Activated CD4-positive, CD25-positive, alpha-beta regulatory T cell treated with anti-CD3 and anti-CD28 coated beads, Interleukin-2, amount 50 U/mL, for 24 hours (primary cell): ENCODE measurements around the gene CLSTN2.

Experiments
- ATAC-seq, 2 donors: fragments of 150-1000 bp; cut with Tn5 transposase; one replicate each; pipeline ENCODE4 v1.10.0; 2021; ENCODE audit warnings: mild to moderate bottlenecking in 1 of 2, moderate library complexity in 1 of 2

CLSTN2 gene

DNA sequence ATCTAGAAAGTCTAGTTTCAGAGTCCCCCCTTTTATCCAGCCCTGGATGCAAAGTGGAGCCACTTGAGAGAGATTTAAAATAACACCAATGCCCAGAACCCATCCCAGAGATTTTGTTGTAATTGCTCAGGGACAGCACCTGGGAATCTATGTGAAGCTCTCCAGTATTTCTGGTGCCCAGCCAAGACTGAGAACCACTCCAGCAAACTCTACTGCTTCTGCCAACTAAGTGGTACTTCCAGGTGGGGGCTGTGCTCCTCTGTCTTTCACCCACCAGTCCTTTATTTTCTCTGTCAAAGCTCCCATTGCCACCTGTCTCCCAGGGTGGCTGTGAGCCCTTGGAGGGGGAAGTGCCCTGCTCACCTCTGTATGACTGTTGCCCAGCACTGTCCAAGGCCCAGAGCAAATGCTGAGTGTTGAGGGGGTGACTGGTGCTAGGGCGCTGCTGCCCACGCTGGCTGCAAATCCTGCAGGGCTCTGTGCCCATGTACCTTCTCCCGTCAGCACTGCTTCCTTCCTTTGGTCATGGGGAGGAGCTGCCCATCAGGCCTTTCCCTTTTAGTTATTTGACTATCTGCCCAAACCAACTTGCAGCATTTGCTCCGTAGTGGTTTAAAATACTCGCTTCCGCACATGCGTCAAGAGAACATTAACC lies 9.4 kb downstream of the CLSTN2 start:
- ATAC-seq, result no peak

DNA sequence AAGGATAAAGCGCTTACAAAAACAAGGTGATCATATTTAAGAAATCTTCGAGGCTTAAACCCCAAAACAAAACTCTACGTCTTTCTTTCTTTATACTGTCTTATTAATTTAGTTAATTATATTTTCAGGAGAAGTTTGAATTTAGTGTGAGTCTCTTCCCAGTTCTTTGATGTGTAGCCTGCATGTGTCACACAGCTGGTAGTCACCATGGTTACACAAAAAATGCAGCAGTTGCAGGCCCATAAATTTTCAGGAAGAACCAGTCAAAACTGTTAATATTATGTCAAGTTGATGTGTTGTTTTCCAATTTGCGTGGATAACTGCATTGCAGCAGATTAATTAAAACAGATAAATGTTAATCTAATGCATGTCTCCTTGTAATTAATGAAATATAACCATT lies 10.4 kb downstream of the CLSTN2 start:
- no peak for ATAC-seq

DNA sequence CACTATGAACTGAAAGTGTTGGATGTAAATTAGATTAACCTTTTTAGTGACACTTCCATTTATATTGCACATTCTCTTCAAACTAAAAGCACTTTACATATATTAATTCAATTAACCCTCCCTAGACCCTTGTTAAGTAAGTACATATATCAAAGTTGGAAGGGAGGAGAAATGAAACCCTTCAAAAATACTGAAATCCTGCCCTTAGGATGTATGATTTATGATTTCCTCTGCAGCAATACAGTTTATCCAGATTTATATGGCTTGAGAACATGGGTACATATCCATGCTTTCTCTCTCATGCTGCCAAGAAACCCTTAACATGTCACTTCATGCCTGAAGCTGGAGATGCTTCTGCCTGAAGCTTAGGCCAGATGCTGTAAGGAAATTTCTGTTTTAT lies 11.0 kb downstream of the CLSTN2 start:
- ATAC-seq, result no peak

DNA sequence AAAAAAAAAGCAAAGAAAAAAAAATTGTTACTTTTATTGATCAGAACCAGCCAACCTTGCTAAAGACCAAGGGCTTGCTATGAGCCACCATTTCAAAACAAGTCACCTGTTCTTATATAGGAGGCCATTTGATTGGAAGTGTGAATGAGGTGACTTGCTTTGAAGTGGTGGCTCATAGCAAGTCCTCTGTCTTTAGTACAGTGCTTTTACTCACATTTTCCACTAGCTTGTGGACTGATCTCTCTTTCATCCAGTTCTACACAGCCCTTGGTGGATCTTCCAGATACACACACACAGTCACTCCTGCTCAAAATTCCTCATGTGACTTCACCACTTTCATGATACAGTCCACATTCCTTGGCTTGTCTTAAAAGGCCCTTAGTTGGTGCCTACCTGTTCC lies 13.5 kb downstream of the CLSTN2 start:
- no peak for ATAC-seq

DNA sequence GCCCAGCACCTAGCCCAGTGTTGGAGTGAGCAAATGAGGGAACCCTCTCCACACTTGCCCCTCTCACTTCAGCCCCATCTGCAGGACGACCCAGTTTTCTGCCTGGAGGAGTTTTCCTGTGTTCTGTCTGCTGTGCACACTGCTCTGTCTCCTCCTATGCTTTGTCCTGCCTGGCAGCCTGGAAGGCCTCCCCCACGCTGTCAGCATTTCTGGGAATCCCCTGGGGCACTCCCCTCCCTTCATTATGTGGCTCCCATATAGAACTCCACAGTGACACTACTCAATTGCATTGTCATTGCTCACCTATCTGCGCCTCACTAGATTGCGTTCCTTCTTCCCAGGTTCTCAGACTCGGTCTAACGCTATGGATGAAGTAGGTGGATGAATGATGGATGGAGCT lies 13.9 kb downstream of the CLSTN2 start:
- no peak for ATAC-seq

DNA sequence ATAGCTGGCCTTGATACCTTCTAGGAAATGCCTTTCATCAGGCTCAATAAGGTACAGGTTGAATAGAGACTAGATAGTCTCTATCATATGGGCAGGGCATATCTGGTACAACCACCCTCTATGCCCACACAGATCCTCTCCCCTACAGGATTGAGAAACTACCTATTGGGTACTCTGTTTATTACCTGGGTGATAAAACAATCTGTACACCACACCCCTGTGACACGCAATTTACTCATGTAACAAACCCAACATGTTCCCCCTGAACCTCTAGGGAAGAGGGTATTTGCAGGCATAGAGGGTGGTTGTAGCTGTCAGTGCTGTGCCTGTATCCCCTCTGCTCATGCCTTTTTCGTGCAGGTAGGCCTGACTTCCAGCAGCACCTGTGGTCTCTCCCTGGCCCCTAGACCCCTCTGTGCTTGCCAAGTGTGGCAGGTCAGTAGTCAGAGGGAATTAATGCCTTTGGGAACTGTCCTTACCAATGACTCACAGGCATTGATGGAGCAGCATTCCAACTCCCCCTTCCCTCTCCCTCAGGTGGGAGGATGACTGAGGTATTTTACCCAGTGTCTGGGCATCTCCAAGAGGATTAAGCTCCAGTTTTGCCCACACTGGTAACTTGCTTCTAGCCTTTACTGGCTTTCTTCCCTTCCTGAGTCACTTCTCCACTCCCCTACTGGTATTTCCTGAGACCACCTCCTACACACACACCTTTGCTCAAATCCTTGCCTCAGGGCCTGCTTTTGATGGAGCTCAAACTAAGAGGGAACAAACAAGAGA lies 18.3 kb downstream of the CLSTN2 start:
- no peak for ATAC-seq

DNA sequence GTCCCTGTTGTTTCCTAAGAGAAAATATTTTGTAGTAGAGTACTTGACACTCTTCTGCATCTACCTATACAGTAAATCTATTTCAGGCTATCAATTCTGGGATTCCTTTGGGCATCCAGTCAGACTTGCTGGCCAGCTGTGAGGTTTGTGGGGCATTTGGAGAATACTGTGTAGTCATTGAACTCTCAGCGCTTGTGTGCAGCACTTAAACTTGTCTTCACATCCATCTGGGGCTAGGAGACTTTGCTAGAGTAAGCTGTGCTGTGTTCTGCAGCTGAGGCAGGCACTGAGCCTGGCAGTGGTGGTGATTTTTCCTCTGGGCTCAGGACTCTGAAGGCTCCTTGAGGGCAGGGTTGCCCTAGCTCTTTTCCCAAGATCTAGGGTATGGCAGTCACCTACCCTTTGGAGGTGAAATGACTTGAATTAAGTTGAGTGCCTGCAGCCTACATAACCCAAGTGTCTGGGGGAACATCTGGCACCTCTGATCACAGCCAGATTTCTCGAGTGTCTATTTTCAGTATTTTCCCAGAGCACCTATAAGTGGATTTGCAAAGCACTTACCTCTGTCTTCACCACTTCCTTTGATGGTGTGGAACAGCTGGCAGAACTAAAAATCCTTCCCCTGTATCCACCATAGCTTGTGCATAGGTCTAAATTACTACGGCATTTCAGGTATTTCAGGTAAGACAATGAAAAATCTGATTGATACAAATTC lies 19.3 kb downstream of the CLSTN2 start:
- ATAC-seq, result no peak

DNA sequence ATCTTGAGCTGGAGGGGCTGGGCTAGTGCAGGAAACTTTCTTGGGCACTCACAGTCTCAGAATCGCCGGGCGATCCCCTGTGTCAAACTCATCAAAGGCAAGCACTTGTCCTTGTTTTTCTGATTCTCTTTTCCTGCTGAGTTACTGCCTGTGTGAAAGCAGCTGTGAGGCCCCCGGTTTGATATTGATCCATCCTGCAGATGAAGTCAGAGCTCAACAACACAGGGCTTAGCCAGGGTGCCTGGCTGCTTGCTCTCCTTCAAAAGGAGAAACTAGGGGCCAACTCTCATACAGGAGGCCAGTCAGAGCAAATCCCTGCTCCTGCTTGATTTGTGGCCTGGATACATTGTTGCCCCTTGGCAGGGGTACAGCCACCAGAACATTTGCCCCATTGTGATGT lies 22.9 kb downstream of the CLSTN2 start:
- ATAC-seq, result no peak

DNA sequence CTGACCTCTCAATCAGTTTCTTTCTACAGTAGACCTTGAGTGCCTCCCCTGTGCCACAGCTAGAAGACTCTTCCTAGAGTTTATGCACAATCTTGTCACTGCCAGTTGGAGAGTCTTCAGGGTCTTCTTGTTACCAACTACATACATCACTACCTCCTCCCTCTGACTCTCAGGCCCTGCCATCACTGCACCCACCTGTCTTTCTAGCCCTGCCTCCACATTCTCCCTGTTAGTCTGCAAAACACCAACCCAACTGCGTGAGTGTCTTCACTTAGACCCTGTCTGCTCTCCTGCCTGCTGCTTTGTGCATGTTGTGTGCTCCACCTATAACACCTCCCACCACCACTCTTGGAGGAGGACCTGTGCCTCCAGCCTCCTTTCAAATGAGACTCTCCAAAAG lies 34.4 kb downstream of the CLSTN2 start:
- ATAC-seq, result no peak

DNA sequence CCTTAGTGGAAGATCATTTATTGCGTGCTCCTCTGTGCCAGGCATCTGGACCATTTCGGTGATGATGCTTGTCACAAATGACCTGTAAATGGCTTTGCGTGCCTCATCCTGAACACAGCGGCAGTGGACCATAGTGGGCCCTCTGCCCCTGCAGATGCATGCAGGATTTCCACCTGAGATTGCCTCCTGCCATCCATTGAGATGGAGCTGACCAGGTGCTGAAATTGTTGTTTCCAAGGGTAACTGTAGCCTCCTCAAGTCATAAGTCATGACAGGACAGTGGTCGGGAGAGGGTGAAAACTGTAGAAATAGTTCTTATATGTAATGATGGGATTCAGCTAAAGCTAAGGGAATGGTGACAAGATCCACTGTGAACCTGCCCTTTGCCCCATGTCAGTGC lies 35.5 kb downstream of the CLSTN2 start:
- no peak for ATAC-seq

DNA sequence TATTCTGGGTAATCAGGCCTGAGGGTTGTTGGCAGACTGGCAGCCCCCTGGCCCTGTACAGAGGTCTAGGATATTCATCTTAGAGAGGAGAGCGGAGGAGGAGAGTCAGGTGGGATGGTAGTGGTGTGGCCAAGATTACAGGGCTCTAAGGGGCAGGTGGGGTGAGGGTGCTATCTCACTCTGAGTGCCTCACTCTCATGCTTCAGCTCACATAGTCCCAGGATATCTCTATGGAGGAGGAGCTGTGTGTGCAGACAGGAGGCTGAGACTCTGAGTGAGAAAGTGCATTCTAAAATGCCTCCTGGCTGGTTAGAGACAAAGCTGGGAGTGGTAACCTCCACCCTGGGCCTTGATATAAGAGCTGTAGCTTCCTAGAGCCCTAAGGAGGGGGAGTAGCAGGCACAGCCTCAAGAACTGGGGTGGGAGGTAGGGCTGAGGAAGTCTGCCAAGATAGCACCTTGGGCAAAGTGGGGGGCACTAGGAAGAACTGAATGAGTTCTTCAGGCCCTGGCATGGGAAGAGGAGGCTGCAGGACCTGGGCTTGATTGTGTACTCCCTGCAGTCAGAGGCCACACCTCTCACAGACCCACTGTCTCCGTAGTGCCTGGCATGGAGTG lies 39.9 kb downstream of the CLSTN2 start:
- ATAC-seq, result no peak

DNA sequence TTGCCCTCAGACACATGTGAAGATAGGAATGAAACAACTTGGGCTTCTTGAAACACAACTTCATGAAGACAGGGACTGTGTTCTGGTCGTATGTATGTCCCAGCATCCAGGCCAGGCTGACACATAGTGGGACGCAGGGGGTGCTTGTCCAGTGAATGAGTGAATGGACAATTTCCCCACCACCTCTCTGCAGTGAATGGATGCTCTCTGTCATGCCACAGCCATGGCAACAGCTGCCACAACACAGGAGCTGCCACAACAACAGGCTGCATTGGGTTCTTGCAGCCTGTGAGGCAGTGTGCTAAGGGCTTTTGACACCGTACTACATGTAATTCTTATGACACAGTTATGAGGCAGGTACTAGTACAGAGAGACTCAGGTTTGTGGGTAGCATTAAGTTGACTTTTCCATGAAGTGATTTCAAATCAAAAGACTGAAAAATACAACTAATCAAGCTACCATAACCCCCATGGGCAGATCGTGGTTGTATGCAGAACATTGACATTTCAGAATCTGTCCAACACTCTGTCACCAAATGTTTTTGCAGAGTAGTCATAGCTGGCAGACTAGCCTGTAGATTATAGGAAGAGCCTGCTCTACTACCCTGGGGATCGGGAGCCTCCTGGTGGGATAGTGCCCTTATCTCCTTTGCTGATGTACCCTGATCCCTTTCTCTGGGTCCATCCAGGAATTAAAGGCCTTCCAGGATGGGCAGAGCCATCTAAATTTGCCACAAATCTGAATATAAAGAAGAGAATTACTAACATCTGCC lies 40.8 kb downstream of the CLSTN2 start:
- no peak for ATAC-seq

DNA sequence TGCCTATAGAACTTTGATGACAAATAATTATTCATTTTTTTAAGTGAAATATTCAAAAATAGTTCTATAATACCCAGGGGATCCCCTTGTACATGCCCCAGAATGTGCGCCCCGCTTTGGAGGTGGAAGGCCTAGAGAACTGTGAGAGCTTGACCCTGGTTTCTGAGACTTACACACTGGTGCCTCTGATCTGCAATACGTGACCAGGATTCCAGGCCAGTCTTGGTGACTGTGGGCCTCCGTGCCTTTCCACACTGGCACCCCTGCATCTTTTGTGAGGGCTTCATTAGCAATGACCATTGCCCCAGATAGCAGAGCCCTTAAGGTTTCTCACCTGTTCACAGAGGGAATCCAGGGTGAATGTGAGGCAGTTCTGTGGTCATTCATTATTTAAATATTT lies 44.0 kb downstream of the CLSTN2 start:
- ATAC-seq, result no peak

DNA sequence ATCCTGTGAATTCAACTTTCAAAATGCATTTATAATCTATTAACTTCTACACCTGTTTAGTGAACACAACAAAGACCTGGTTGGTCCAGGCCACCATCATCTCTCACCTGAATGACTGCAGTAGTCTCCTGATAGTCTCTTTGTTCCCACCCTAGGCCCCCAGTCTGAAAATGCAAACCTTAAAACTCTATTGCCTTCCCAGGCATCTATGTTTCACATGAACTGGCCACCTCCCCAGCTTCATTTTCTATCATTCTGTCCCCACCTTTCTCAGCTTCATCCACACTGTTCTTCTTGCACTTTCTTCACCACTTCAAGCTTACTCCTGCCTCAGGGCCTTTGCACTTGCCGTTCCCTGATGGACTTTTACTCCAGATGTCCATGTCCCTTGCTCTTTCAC lies 45.0 kb downstream of the CLSTN2 start:
- no peak for ATAC-seq

DNA sequence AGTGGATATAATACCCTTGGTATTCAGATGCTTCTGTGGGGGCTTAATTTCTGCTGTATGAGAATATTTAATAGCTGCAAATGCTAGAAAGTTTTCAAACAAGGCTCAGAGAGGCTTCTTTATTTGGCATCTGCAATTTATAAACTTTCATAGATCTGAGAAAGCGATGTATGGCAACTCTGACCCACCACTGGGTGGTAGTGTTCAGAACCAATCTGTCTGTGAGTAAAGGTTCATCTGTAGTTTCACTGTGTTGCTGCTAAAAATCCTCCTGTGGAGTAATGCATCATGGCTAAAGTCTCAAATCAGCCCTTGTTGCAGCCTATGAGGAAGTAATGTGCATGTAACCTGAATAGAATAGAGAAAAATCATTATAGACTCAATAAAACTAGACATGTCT lies 47.4 kb downstream of the CLSTN2 start:
- ATAC-seq, result no peak

DNA sequence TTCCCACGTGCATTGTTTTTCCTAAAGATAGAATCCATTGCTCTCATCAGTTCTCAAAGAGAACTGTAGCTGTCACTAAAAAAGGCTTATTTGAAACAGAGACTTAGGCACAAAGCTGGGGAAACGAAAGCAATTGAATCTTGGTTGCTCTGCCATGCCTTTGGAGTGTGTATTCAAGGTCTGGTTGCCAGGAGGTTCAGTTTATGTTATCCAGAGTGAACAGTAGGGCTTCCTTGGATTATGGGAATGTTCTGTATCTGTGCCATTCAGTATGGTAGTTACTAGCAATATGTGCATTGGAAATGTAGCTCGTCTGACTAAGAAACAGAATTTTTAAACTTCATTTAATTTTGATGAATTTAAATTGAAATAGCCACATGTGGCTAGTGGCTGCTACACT lies 50.6 kb downstream of the CLSTN2 start:
- ATAC-seq, result no peak

DNA sequence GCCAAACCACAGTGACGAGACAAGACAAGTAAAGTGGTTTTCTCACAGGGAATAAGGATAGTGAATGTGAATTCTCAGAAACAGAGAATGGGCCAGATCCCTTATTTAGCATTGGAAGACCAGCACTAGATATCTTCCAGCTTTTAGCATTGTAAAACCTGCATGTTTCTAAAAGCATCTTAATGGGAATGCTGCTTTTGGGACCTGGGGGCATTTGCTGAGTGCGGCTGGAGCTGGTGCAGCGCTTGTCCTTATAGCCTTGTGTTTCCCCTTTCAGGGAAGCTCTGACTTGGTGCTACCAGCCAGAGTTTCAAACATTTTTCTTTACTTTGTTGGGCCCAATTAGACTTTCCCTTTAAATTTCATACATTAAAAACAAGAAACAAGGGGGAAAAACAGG lies 52.9 kb downstream of the CLSTN2 start:
- no peak for ATAC-seq

DNA sequence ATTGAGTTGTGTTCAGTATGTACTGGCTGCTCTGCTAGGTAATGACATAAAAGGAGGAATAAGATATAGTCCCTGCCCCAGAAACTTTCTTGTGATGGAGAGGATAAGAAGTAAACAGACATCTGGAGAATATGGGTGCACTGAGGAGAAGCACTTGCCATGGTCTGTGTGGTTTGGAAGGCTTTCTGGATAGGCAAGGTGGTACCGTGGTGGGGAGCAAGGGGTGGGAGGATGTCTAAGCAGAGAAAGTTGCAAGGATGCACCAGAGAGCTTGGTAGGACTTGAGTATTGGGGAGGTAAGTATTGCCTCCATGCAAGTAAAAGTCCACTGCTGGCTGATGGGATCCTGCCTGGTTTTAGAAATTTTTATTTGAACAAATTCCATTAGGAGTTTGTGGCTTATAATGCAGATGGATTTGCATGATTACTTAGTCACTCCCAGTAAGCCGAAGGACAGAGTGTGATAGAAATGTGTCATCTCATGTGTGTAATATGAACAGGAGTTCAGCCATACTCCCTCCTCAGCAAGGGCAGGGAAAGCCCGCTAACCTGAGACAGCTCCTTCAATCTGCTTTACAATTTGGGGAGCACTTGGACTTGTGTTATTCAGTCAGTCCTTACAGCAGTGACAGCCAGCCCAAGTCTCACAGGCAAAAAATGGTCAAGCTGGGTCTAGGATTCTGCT lies 53.6 kb downstream of the CLSTN2 start:
- no peak for ATAC-seq

DNA sequence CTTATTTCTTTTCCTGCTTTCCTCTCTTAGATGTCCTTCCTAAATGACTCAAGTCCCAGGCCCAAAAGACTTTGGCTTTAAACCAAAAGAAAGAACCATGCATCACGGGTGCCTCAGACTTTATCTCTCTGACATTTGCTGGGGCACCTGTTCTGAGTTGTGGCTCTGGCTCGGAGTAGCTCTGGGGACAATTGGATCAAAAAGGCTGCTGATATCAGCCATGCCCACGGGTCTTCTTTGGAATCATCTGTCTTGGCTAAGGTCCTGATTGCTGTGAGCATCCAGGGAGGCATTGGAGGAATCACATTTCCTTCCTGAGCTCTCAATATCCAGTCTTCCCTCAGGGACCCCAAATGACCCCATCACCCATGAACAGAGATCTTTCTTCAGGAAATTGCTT lies 59.9 kb downstream of the CLSTN2 start:
- ATAC-seq, result no peak

DNA sequence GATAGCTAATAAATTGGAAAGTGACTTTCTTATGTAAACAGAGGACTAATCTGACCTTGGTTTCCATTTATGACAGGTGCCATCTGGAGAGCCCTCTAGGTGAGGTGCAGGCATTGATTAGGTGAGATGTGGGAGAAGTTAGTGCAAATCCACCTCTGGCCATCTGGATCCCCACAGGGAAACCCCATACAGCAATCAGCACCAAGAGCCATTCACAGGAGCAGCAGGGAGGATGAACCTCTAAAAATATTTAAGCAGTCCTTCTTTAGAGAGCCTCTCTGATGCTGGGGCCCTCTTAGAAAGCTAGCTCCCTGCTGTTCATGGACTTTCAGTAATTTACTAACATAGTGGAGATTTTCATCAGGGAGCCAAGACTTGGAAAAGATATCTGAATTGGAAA lies 69.3 kb downstream of the CLSTN2 start:
- no peak for ATAC-seq

DNA sequence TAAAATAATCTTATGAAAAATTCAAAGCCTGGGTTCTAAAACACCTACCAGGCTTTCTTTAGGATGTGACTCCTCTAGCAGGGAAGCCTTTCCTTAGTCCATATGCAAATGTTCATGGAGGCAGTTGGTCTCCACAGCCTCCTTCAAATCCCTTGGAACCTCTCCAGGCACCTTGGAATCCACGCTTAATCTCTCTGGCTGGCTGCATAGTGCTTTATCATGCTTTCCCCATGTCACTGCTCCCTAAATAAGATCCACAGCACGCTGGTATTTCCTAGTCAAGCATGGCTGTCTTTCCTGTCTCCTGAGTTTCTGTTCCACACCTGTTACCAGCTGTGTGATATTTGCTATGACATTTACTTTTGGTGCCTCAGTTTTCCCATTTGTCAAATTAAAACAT lies 71.3 kb downstream of the CLSTN2 start:
- ATAC-seq, result no peak

DNA sequence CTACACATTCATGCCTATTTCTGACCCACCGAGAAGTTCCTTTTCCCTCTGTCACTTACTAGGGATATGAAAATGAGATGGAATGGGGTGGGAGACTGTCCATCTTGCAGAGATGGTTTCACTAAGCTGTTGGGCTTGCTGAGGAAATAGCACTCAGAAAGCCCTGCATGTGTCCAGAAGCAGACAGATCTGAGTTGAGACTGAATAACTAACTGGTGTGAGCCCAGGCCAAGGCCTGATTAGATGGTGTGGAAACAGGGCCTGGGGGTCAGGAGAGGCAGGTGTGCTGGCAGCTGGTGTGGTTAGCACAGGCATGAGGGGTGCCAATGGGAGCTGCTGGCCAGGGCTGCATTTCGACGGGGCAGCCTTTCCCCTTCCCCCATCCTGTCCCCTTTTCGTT lies 72.1 kb downstream of the CLSTN2 start:
- ATAC-seq, result no peak
